A549 (cell line): ENCODE results near the gene SMIM43.

Experiments used
- CEBPB ChIP-seq, 2 experiments: fragments of >200 bp in 1 of 2; sonication (Bioruptor Twin) in 1 of 2; formaldehyde crosslinking in 1 of 2; IDR thresholded peaks; 2 replicates each; pipeline ENCODE4 v1.6.1; 2012 to 2016
- CHD4 ChIP-seq: fragments of 200-600 bp; sonication (generic); IDR thresholded peaks from 2 replicates; pipeline ENCODE4 v1.6.1; 2016; ENCODE audit warnings: antibody characterized with exemption, mild to moderate bottlenecking, borderline replicate concordance
- EP300 ChIP-seq, 2 experiments: fragments of >200 bp; sonication (Bioruptor Twin); formaldehyde crosslinking; IDR thresholded peaks; 2 replicates in 1 of 2; 3 replicates in 1 of 2; pipeline ENCODE4 v1.6.1; 2016 to 2017
- ESRRA ChIP-seq: fragments of 150-350 bp; IDR thresholded peaks from 2 replicates; pipeline ENCODE4 v1.6.1; 2014; ENCODE audit warnings: mild to moderate bottlenecking, low read length, borderline replicate concordance
- FOSL2 ChIP-seq, 2 experiments: fragments of 450-650 bp in 1 of 2; fragments of >200 bp in 1 of 2; sonication (Bioruptor Twin) in 1 of 2; formaldehyde crosslinking; IDR thresholded peaks; 2 replicates each; pipeline versions ENCODE4 v1.5.0 to v1.6.1; 2016 to 2020; ENCODE audit warnings: mild to moderate bottlenecking in 1 of 2, moderate library complexity in 1 of 2
- POLR2A ChIP-seq: IDR thresholded peaks from 2 replicates; pipeline ENCODE4 v1.6.1; 2012; ENCODE audit warnings: mild to moderate bottlenecking, low read length
- RAD21 ChIP-seq, 2 experiments: fragments of >200 bp in 1 of 2; sonication (Bioruptor Twin) in 1 of 2; formaldehyde crosslinking in 1 of 2; IDR thresholded peaks in 1 of 2; conservative IDR thresholded peaks in 1 of 2; 2 replicates in 1 of 2; 3 replicates in 1 of 2; pipeline ENCODE4 v1.6.1; 2012 to 2018; ENCODE audit warnings: inconsistent platforms in 1 of 2
- REST ChIP-seq: fragments of 200-600 bp; sonication (generic); IDR thresholded peaks from 2 replicates; pipeline ENCODE4 v1.6.1; 2016; ENCODE audit warnings: antibody characterized with exemption, mild to moderate bottlenecking, moderate library complexity
- RFX5 ChIP-seq: fragments of 450-650 bp; IDR thresholded peaks from 2 replicates; pipeline ENCODE4 v1.7.1; 2014; ENCODE audit warnings: antibody characterized with exemption, mild to moderate bottlenecking, moderate library complexity
- SMC3 ChIP-seq: fragments of >200 bp; sonication (Bioruptor Twin); formaldehyde crosslinking; IDR thresholded peaks from 3 replicates; pipeline ENCODE4 v1.6.1; 2018; ENCODE audit warnings: inconsistent platforms
- USF2 ChIP-seq: fragments of 450-650 bp; IDR thresholded peaks from 2 replicates; pipeline ENCODE4 v1.6.1; 2014; ENCODE audit warnings: antibody characterized with exemption
- TF ChIP-seq, protein P1 (sequence below): fragments of >200 bp; sonication (Bioruptor Twin); formaldehyde crosslinking; IDR thresholded peaks from 3 replicates; pipeline ENCODE4 v1.5.1; 2016

GRCh38 chr4:121709766-121710405, 55.1 kb downstream of the SMIM43 start:
- TF ChIP-seq RAD21 (conservative IDR thresholded peaks at IDR 0.05 in 1 of 2, IDR thresholded peaks at IDR 0.05 in 1 of 2) (no peak), EP300 (IDR thresholded peaks at IDR 0.05) (no peak), REST (no peak), SMC3 (no peak), RFX5 (no peak), POLR2A (no peak), CEBPB (IDR thresholded peaks at IDR 0.05) (no peak), ESRRA (no peak), CHD4 (no peak), FOSL2 (IDR thresholded peaks at IDR 0.05) (no peak), FOSL2 (CRISPR knock-in tag; IDR thresholded peaks at IDR 0.05) (no peak), USF2 (no peak)
- TF ChIP-seq, protein P1, sequence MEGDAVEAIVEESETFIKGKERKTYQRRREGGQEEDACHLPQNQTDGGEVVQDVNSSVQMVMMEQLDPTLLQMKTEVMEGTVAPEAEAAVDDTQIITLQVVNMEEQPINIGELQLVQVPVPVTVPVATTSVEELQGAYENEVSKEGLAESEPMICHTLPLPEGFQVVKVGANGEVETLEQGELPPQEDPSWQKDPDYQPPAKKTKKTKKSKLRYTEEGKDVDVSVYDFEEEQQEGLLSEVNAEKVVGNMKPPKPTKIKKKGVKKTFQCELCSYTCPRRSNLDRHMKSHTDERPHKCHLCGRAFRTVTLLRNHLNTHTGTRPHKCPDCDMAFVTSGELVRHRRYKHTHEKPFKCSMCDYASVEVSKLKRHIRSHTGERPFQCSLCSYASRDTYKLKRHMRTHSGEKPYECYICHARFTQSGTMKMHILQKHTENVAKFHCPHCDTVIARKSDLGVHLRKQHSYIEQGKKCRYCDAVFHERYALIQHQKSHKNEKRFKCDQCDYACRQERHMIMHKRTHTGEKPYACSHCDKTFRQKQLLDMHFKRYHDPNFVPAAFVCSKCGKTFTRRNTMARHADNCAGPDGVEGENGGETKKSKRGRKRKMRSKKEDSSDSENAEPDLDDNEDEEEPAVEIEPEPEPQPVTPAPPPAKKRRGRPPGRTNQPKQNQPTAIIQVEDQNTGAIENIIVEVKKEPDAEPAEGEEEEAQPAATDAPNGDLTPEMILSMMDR: no peak
